AG08395 (cell line): ENCODE data around the gene KCNAB2.

Experiments
- DNase-seq: peaks from one replicate; pipeline ENCODE4 v3.0.0; 2012; ENCODE audit warnings: mixed read lengths, low spot score

KCNAB2 gene

DNA sequence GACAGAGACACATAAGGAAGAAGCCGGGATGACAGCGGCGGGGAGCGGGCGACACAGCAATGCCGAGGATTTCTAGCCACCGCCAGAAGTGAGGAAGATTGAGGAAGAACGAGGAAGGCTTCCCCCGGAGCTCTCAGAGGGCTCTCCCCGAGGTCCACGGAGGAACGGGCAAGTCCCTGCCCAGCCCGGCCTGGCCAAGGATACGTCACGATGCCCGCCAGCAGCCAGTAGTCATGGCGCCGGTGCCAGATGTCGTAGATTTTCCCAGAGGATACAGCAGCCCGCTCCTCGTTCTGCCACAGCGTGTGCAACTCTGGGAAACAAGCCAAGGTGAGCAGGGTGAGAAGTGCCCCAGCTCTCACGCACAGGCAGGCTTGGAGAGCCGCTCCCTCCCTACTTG lies 65.9 kb downstream of the KCNAB2 start:
- DNase-seq: no peak

DNA sequence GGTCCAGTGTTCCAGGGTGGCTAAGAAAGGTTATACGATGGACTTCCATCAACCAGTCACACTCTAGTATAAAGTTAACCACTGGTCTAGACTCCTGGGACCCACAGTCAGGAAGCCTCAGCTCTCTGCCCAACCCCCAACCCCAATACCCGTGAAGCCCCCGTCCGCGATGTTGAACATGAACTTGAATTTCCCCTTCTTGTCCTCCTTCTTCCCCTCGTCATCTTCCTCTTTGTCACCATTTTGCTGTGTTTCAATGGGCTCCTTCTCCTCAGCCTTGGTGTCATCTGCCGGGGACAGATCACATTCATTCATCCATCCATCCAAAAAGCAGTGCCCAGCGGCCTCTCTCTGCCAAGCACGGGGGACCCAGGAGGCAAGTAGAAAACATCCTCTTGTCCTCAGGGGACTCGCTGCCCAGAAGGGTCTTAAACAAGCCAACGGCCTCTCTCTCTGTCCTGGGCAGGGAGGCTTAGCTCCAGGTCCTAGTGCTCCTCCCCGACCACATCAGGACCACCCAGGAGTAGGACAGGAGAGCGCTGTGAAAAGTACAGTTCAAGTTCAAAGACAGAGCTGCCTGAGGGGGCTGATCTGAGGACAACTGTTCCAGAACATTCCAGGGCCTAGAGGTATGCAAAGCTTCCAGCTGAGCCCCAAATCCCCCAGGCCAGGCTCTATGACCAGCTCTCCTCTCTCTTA lies 66.5 kb downstream of the KCNAB2 start:
- no peak for DNase-seq

DNA sequence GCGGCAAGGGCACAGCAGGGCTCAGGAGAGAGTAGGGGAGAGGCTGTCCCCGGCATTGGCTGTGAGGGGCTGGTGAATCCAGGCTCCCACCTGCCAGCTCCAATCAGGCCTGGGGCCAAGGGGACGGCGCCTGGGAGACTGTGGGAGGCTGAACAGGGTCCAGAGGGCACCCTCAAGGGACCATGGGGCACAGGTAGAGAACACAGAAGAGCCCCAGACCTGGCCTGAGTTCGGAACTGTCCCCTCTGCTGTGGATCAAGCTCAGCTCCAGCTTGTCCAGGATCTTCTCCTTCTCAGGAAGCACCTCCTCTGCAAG lies 67.0 kb downstream of the KCNAB2 start:
- no peak for DNase-seq

DNA sequence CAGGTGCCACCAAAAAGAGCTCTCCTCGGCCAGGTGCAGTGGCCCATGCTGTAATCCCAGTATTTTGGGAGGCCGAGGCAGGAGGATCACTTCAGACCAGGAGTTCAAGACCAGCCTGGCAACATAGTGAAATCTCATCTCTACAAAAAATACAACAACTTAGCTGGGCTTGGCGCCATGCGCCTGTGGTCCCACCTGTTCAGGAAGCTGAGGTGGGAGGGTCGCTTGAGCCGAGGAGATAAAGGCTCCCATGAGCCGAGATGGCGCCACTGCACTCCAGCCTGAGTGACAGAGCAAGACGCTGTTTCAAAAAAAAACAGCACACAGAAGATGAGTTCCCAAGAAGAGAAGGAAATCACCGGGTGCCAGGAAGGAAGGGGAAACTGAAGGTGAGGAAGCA lies 67.4 kb downstream of the KCNAB2 start:
- DNase-seq: no peak

DNA sequence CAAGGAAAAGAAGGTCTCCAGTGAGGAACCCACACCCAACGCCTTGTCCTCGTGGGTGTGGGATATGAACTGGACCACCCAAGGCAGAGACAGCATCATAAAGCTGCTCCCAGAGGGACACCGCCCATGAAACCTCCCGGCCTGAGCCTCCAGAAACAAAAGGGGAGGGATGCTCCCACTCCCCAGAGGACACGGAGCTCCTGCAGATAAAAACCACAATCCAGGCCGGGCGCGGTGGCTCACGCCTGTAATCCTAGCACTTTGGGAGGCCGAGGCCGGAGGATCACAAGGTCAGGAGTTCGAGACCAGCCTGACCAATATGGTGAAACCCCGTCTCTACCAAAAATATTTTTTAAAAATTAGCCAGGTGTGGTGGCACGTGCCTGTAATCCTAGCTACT lies 68.1 kb downstream of the KCNAB2 start:
- no peak for DNase-seq

DNA sequence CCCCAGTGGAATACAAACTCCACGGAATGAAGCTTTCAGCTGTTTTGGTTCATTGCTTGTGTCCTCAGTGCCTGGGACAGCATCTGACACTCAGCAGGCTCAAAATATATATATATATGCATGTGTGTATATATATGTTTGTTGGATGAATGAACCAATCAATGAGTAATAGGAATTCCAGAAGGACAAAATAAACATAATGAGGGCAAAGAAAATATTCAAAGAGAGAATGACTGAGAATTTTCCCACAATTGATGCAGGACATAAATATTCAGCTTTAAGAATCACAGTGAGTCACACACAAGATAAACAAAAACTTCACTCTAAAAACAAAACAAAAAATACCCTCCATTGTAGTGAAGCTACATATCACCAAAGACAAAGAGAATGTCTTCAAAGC lies 70.4 kb downstream of the KCNAB2 start:
- DNase-seq: no peak

DNA sequence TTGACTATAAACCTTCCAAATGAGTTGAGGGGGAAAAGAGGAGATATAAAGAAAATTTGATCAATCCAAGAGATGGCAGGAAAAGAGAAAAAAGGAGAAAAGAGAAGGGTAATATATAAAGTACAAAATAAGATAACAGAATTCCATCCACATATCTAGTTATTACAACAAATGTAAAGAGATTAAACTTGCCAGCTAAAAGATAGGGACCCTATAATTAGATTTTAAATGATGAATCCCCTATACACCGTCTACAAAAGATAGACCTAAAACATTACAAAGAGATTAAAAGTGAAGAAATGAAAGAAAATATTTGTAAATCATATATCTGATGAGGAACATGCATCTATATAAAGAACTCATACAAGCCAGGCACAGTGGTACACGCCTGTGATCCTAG lies 71.4 kb downstream of the KCNAB2 start:
- no peak for DNase-seq

DNA sequence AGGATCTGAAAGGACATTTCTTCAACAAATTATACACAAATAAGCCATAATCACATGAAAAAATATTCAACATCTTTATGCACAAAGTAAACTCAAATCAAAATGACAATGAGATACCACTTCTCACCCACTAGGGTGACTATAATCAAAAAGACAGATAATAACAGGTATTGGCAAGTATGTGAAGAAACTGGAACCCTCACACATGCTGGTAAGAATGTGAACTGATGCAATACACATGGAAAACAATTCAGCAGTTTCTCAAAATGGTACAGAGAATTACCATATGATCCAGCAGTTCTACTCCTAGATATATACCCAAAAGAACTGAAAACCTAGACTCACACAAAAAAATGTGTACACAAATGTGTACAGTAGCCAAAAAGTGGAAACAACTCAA lies 71.9 kb downstream of the KCNAB2 start:
- DNase-seq: no peak

DNA sequence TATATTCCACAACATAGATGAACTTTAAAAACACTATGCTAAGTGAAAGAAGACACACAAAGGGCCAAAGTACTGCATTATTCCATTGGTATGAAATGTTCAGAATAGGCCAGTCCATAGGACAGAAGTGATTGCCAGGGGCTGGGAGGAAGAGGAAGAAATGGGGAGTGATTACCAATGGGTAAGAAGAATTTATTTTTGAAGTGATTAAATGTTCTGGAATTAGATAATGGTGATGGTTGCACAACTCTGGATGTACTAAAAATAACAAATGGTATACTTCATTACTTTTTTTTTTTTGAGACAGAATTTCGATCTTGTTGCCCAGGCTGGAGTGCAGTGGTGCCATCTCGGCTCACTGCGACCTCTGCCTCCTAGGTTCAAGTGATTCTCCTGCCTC lies 72.7 kb downstream of the KCNAB2 start:
- DNase-seq: no peak

DNA sequence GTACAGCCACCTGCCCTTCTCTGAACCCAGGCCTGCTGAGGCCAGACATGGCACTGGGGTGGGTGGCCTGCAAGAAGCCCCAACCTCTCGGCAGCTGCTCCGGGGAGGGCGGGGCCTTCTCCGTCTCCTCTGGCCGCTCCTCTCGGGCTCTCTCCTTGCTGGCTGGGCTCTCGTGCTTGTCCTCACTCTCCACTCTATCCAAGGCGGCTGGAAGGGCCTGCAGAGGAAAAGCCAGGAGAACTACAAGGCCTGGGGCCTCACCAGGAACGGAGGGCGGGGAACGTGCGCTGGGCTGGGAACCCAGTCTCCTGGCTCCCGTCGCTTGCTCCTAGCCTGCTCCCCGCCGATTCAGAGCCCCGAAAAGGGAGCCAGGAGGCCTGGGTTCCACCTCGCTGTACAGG lies 75.3 kb downstream of the KCNAB2 start:
- DNase-seq: no peak

DNA sequence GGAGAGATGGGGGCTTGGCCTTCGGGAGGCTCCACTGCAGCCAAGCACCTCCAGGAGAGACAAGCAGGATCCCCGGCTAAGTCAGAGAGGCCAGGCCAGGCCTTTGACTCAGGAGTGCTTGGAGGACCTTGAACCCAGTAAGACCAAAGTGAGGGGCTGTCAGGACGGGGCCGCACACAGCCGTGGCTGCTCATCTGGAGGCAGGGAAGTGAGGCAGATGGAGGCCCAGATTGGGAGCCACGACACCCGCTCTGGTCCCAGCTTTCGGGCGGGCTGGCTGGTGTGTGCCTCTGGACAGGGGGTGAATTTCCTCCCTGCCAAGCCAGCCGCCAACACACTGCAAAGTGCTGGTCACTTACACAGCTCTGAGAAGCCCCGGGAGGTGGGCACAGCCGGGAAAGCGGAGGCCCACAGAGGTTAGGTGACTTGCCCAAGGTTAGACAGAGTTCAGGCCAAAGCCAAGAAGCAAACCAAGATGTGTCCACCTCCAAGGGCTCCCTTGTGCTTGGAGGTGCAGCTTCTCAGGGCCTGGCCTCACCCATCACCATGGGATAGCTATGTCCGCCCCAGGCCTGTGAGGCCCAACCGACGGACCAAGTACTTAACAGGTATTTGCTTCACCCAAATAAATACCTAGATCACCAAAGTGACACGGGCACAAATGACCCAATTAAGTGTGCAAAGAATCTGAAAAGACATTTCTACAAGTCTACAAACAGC lies 76.1 kb downstream of the KCNAB2 start:
- DNase-seq: no peak

DNA sequence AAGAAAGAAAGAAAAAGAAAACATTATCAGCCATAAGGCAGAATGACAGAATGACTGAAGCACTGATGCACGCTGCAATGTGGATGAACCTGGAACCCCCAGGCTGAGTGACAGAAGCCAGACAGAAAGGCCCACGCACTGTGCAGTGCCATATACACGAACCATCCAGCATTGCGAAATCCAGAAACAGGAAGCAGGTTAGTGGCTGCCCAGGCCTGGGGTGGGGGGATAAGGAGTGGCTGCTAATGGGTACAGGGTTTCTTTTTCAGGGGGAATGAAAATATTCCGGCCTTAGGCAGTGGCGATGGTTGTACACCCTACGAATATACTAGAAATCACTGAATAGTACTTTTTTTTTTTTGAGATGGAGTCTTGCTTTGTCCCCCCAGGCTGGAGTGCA lies 77.4 kb downstream of the KCNAB2 start:
- DNase-seq: no peak

DNA sequence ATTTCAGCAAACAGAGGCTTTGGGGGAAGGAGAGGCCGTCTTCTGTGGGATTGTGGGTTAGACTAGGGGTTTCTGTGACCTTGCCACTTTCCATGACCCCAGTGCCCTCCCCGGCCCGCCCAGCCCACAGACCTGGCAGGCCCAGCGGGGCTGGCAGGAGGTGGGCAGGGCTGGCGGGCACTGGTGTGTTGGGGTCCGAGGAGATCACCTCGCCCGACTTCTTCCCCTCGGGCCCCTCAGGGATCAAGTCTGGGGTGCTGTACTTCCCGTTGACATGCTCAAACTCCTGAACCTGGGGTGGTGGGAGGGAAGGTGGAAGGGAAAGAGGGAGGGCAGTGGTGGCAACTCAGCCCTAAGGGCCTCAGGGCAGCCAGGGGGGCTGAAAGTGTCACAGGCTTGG lies 78.1 kb downstream of the KCNAB2 start:
- DNase-seq: no peak

DNA sequence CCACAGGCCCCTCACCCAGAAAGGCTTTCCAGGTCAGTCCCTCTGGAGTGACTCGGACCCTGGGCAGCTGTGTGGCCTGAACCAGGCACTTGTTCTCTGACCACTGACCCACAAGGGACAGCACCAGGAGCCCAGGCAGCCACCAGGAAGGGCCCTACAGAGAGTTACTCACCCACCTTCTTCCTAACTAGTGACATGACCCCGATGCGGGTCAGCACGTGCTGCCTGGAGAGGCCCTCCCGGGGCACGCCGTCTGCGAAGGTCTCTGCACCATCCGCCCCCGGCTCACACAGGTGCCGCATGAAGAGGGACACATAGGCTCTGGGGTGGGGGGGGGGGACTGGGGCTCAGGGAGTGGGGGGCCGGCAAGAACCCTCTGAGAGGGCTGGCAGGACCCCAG lies 78.7 kb downstream of the KCNAB2 start:
- no peak for DNase-seq

DNA sequence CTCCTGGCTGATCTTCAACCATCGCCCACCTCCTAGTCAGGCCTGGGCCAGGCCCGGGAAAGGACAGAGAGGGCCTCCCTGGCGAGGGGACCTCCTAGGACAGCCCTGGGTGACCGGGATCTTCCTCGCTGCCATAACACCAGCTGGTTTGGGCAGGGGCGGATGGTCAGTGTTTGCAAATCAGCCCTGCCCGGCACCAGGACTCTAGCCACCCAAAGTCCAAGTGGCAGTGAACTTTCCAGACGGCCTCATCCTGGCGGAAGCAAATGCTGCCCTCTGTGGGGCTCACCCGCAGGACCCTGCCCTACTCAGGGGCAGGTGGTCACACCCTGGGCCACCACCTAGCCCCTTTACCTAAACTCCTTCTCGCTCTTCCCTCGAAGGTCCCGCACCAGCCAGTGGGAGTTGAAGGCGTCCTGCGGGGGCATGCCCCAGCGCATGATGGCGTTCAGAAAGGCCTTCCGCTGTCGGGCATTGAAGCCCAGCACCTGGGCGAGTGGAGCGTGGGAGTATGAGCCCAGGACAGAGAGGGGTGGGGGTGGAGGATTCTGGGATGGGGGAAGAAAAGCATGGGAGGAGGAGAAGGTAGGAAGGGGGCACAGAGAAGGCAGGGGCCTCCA lies 79.2 kb downstream of the KCNAB2 start:
- no peak for DNase-seq

DNA sequence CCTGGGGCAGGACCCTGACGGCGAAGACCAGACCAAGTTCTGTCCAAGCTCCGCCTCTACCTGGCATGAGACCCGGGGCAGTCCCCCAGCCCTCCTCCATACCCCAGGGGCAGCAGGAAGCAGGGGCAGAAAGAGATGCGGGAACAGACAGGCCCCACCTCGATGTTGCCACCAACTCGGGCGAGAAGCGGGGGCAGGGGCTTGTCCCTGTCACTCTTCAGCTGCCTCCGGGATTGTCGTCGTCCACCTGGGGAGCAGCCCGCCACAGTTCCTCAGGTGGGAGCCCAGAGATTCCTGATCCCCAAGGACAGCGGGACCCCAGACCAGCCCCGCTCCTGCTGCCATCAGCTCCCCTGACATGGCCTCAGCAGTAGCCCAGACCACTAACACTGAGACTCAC lies 79.7 kb downstream of the KCNAB2 start:
- no peak for DNase-seq

DNA sequence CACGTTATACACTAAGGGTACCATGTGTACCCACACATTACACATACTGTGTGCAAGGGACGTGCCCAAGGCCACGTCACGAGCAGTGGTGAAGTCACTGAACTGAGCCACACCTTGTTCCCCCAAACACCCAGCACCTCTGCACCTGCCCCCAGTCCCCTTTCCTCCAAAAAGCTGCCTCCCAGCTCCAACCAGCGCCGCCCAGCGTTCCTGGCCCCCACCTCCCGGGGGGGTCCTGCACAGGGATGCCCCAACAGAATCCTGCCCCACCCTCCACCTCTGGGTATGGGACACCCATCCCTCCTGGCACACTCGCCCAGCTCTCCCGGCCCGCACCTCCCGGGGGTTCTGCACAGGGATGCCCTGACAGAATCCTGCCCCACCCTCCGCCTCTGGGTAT lies 80.3 kb downstream of the KCNAB2 start:
- no peak for DNase-seq

DNA sequence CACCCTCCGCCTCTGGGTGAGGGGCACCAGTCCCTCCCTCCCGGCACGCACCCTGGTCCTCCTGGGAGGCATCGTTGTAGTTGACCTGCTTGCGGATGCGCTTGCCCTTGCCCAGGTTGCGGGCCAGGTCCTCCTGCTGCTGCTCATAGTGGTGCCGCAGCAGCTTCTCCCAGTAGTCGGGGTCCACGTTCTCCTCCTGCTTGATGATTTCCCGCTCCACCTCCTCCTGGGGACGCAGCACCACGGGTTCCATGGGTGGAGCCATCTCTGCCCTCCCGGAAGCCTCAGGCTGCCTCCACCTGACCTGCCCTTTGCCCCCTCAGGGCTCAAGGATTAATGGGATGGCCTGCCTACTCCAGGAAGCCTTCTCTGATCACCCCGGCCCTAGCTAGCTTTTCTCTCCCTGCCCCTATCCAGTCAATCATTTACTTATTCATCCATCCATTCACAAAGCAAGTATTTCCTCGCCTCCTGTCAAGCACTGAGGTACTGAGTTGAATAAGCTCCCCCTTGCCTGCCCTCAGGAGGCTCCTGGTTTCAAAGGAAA lies 80.9 kb downstream of the KCNAB2 start:
- DNase-seq: no peak

DNA sequence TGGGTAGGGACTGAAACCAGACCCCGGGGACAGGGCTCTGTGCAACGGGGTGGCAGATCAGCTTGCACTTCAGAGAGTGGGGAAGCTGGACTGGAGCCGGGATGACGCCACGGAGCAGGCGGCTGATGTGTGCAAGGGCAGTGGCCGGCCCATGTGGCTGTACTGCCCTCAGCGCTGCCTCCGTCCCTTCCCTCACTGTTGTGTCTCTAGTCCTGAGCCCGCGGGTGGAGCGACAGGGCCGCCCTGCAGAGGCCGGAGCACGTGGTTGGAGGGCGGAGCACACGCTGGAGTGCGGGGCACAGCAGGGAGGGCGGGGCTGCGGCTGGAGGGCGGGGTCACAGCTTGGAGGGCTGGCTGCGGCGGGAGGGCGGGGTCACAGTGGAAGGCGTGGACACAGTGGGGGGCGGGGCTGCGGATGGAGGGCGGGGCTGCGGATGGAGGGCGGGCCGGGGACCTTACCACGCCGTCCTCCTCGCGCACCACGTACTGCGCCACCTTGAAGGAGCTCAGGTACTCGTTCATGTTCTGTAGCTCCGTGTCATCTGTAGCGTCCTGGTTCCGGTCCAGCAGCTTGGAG lies 82.0 kb downstream of the KCNAB2 start:
- DNase-seq: peak; percentile 82

DNA sequence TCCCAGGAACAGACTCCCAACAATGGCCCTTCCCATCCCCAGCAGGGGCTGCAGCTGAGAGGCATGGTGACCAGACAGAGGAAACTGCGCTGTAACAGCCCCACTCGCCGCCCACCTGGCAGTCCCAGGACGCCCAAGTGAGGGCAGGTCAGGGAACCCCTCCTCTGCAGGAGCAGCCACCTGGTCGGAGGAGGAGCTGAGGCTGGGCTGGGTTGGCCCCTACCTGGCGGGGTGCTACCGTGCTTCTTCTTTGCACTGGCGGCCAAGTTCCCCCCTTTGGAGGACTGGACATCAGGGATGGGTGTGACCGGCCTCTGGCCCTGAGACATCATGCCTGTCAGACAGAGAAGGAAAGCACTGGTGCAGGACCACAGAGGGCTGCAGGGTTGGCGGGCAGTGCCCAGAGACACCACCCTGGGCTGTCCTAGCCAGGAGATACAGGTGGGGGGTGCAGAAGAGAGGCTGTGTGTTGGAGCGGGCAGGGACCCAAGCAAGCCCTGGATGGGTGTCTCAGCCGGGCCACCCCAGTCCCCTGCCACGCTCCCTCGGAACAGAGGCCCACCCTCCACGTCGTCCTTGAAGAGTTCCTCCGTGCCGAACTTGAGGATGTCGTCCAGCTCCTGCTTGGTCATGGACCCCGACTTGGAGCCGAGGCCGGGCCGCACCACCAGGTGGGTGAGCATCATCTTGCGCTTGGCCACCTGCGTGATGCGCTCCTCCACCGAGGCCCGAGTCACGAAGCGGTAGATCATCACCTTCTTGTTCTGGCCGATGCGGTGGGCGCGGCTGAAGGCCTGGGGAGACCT lies 82.8 kb downstream of the KCNAB2 start:
- DNase-seq: no peak

DNA sequence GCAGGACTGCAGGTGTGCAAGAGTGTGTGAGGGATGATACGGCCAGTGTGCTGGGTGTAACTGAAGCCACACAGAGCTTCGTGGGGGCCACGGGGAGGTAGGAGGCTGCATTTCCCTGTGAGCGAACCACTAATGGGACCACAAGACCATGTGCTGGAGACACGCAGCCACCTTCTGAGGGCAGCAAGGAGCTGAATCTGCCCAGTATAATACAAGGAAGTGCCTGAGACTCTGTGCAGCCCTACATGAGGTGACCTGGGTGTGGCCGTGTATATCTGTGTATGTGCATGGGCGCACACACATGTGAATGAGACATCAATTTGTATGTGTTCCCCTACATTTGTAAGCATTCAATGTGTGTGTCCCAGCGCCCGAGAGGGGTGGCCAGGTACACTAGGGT lies 83.6 kb downstream of the KCNAB2 start:
- DNase-seq: no peak

DNA sequence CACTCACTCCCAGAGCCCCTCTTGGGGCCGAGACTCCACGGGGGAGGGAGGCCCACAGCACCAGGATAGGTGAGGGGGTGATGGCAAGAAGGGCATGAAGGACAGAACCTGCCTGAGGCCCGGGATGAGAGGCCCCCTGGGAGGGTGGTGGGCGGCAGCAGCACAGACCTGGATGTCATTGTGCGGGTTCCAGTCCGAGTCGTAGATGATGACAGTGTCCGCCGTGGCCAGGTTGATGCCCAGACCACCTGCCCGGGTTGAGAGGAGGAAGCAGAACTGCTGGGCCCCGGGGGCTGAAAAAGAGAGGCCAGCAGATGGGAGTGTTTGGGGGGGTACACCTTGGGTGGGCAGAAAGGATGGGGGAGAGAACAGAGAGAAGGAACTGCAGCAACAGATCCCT lies 84.3 kb downstream of the KCNAB2 start:
- no peak for DNase-seq
